Nephron (organoid): ENCODE data around the gene FBXL15.
A peak's percentile ranks its signal among the peaks of the same experiment; 100 is the strongest.
"Not testable (repeated sequence)": the region's sequence is repeated elsewhere in the genome, so short reads cannot be mapped to it uniquely, and the experiment has no call there.

Experiments used
- H3K27ac Mint-ChIP-seq, 3 experiments: 2 replicates each; pipeline ENCODE4 v1.8.0; 2020; ENCODE audit warnings: mixed read lengths in 3 of 3, mild to moderate bottlenecking in 2 of 3, moderate library complexity in 1 of 3
- H3K27me3 Mint-ChIP-seq: 2 replicates; pipeline ENCODE4 v1.8.0; 2021; ENCODE audit warnings: low read depth, mild to moderate bottlenecking, moderate library complexity, mixed read lengths
- H3K36me3 Mint-ChIP-seq: 2 replicates; pipeline ENCODE4 v1.8.0; 2020; ENCODE audit warnings: low read depth, mixed read lengths
- H3K4me1 Mint-ChIP-seq: 2 replicates; pipeline ENCODE4 v1.8.0; 2020; ENCODE audit warnings: mixed read lengths
- H3K4me3 Mint-ChIP-seq, 3 experiments: 2 replicates each; pipeline ENCODE4 v1.8.0; 2020; ENCODE audit warnings: mild to moderate bottlenecking in 3 of 3, mixed read lengths in 3 of 3, moderate library complexity in 2 of 3
- H3K9me3 Mint-ChIP-seq: 2 replicates; pipeline ENCODE4 v1.8.0; 2020; ENCODE audit warnings: mixed read lengths
- CTCF ChIP-seq, 3 experiments: fragments of 200-600 bp; sonication (generic); IDR thresholded peaks; one replicate each; pipeline ENCODE4 v1.5.0; 2021; ENCODE audit warnings: antibody characterized with exemption in 3 of 3; ENCODE audit not compliant: unreplicated experiment in 3 of 3

Gene FBXL15

DNA sequence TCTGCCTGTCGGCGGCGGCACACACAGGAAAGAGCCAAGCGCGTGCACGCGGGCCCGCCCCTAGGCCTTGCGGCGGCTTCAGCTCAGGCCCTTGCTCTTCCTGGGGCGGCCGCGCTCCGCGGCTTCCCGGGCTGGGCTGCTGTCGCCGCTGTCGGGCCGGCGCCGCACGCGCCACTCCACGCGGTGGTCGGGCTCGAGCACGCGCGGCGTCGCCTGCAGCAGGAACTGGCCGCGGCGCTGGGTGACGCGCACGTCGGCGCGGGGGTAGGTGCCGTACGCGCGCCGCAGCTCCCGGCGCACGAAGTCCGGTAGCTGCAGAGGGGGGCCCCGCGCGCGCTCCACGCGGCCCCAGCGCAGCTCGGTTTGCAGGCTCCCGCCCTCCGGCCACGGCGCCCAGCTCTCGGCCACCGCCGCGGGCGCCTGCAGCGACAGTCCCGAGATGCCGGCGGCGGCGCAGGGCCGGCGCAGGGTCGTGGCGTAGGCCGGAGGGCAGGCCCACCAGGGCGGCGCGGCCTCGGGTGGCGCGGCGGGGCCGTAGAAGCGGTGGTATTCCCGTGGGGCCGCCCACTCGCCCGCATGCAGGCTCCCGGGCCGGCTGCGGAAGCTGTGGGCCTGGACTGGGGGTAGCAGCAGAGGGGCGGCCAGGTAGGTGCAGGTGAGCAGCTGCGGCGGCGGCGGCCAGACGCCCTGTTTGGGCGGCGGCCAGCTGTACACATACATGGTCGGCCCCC is 29.9 kb downstream of the FBXL15 start:
- no peaks in the 10 kb centered on the region for H3K9me3 Mint-ChIP-seq
- peak overlapping the region; percentile 94 to 95 (median 94) for H3K4me3 Mint-ChIP-seq
- no peak for TF ChIP-seq CTCF (IDR thresholded peaks at IDR 0.05; ENCODE audit: unreplicated experiment in 3 of 3)

DNA sequence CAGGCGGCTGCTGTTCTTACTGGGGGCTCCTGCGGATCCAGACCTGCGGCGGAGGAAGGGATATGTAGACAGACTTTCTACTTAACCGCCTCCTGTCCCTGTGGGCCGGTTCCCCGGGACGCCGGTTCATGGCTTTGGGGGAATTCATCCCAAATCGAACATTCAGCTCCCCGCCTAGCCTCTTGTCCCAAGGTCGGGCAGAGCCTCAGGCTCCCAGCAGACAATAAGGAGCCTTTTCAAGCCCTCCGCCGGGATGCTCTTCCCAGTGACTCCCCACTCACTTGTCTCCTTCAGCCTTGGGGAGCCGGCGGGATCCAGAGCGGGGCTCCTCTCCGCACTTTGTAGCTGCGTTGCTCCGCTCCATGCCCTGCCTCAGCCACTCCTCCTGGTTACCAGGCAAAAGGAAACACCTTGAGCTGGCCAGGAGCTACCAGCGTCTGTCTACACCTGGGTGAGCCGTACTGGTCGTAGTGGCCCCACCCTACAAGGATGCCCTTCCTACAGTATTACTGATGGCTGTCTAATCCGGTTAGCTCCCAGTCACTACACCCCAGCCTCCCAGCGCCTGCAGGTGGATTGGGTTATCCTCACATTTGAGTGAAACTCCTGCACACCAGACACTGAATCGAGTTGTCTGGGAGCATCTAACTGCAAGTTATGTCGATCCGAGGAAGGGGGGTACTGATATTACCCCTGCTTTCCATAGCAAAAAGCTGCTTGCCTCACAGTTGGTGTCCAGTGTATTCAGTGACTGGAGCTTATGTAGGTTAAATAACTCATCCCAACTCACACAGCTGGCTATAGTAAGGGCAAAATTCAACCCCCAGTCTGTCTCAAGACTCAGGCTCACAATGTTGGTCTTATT is 30.7 kb downstream of the FBXL15 start, which contains the start of gene C10orf95:
Gene C10orf95, minus strand, starts transcription at position 439 of the 865 bp plus-strand sequence. CDS start 450 bp downstream, outside the sequence.
- no peak for TF ChIP-seq CTCF (IDR thresholded peaks at IDR 0.05; ENCODE audit: unreplicated experiment in 3 of 3)
- Mint-ChIP-seq H3K27me3 (peaks cover 3% of the 10 kb centered on the region), H3K9me3 (no peaks in the 10 kb centered on the region), H3K36me3 (peaks cover 5% of the 10 kb centered on the region), H3K4me1 (peaks cover 7% of the 10 kb centered on the region), H3K4me3 (peak within 1 kb of the TSS; percentile 88 to 94 (median 91)), H3K27ac (peak within 1 kb of the TSS in 2 of 3 experiments; percentile 77)

More for the DNA sequence above, 29.9 kb downstream of the FBXL15 start:
- peaks cover 7% of the 10 kb centered on the region for H3K4me1 Mint-ChIP-seq
- peaks cover 3% of the 10 kb centered on the region for H3K27me3 Mint-ChIP-seq
- peaks cover 5% of the 10 kb centered on the region for H3K36me3 Mint-ChIP-seq
- H3K27ac Mint-ChIP-seq = peak overlapping the region; percentile 58 to 77 (median 73)

GRCh38 chr10:102452672-102453340 is 32.2 kb downstream of the FBXL15 start:
- Mint-ChIP-seq H3K9me3 (no peaks in the 10 kb centered on the region), H3K27ac (no peak overlapping the region), H3K36me3 (peaks cover 5% of the 10 kb centered on the region), H3K27me3 (peaks cover 3% of the 10 kb centered on the region), H3K4me3 (peak overlapping the region; percentile 71 to 91 (median 88)), H3K4me1 (peaks cover 7% of the 10 kb centered on the region)
- no peak for TF ChIP-seq CTCF (IDR thresholded peaks at IDR 0.05; ENCODE audit: unreplicated experiment in 3 of 3)

DNA sequence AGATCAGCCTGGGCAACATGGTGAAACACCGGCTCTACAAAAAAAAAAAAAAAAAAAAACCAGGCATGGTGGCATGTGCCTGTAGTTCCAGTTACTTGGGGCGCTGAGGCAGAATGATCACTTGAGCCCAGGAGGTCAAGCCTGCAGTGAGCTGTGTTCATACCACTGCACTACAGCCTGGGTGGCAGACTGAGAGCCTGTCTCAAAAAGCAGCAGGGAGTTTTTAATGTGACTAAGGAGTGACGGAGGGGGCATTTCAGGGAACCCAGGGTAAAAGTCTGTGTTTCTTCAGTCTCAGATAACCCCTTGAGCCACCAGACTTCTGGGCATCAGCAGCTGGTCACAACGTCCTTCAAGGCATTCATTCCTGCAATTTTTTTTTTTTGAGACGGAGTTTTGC is 32.9 kb downstream of the FBXL15 start:
- H3K4me1 Mint-ChIP-seq = peaks cover 7% of the 10 kb centered on the region
- no peak for TF ChIP-seq CTCF (IDR thresholded peaks at IDR 0.05; ENCODE audit: unreplicated experiment in 3 of 3)
- no peak overlapping the region for H3K27ac Mint-ChIP-seq
- H3K9me3 Mint-ChIP-seq = no peaks in the 10 kb centered on the region
- H3K27me3 Mint-ChIP-seq = peaks cover 3% of the 10 kb centered on the region
- H3K36me3 Mint-ChIP-seq = peaks cover 5% of the 10 kb centered on the region
- H3K4me3 Mint-ChIP-seq = no peak overlapping the region

DNA sequence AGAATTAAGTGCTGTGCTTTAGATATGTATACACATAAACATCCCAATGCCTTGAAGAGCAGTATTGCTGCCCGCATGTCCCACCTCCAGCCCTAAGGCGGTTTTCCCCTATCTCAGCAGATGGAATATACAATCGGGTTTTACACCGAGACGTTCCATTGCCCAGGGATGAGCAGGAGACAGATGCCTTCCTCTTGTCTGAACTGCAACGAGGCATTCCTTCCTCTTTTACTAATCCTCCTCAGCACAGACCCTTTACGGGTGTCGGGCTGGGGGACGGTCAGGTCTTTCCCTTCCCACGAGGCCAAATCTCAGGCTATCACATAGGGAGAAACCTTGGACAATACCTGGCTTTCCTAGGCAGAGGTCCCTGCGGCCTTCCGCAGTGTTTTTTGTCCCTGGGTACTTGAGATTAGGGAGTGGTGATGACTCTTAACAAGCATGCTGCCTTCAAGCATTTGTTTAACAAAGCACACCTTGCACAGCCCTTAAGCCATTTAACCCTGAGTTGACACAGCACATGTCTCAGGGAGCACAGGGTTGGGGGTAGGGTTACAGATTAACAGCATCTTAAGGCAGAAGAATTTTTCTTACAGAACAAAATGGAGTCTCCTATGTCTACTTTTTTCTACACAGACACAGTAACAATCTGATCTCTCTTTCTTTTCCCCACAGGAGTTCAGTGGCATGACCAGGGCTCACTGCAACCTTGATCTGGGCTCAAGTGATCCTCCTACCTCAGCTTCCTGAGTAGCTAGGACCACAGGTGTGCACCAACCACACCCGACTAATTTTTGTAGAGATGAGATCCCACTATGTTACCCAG is 34.2 kb downstream of the FBXL15 start:
- Mint-ChIP-seq H3K4me3 (peak overlapping the region; percentile 14 to 49 (median 26)), H3K27ac (peak overlapping the region in 1 of 3 experiments; percentile 77)
- H3K9me3 Mint-ChIP-seq, H3K27me3 Mint-ChIP-seq, H3K36me3 Mint-ChIP-seq, H3K4me1 Mint-ChIP-seq: not testable (repeated sequence)
